ENCODE data around the gene KCNK13. TPM values are rescaled to one million over a fixed set of nuclear protein-coding genes. Genes with fewer than 3 reads are reported as not detected.
"Not testable (repeated sequence)": the region's sequence is repeated elsewhere in the genome, so short reads cannot be mapped to it uniquely, and the experiment has no call there.

Gene KCNK13
- total RNA-seq, 1 donor from 2014 or later = 0.62 TPM

DNA sequence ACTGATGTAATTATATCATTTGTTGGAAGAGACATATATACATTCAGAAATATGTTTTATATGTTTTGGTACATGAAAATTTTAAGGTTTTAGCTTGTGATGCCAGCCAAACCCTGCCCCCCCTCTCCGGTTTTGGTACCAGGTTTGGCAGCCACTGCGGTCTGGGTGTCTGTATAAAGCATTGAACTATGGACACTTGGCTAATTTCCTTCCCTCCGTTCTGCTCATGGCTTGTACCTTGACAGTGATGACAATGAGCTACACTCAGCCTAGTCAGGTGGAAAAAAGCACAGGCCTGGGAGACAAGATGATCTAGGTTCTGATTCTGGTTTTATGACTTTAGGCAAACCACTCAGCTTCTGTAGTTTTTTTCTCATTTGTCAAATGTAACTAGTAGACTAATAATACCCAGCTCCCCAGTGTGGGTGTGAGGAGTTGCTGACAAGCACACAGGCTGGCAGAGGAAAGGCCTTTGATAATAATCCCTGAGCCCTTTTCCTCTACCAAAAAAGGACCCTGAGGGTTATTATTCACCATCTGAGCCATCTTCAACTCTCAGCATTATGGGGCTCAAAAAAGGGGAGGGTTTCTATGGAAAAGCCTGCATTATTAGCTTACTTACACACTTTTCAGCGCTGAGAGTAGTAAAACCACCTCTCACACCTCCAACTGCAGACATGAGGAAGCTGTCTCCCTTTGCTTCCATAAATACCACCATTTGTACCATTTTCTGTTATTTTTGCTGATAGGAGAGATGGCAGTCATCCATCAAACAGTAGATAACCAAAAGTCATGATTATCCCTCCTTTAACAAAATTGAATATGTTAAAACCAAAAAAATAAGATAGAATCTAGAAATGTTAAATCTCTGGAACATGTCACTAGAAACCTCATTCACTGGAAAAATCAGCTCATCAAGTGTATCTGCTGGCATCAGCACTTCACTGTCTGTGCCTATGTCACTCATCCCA is 118.3 kb downstream of the KCNK13 start:
- DNase-seq (ENCODE audit: low spot score) = no peak
- intact Hi-C loops (cut with DNase I) = no loop called here

DNA sequence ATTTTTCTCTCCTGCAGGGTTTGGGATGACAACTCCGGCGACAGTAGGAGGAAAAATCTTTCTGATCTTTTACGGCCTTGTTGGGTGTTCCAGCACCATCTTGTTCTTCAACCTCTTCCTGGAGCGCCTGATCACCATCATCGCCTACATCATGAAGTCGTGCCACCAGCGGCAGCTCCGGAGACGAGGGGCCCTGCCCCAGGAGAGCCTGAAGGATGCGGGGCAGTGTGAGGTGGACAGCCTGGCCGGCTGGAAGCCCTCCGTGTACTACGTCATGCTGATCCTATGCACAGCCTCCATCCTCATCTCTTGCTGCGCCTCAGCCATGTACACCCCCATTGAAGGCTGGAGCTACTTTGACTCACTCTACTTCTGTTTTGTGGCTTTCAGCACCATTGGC is 122.3 kb downstream of the KCNK13 start:
- intact Hi-C loops (cut with DNase I) = no loop called here

DNA sequence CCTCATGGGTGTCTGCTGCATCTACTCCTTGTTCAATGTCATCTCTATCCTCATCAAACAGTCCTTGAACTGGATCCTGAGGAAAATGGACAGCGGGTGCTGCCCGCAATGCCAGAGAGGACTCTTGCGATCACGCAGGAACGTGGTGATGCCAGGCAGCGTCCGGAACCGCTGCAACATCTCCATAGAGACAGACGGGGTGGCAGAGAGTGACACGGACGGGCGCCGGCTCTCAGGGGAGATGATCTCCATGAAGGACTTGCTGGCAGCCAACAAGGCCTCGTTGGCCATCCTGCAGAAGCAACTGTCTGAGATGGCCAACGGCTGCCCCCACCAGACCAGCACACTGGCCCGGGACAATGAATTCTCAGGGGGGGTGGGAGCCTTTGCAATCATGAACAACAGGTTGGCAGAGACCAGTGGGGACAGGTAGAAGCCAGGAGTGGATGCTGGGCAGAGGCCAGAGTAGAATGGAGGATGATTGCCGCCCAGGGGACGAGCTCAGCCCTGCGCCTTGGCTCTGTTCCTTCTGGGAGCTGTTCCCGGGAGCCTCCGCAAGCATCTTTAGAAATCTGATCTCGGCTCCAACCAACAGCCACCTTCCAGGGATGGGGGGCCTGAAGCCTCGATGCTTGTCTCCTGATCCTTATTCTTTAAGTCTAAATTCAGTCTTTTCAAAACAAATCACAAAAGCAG is 122.9 kb downstream of the KCNK13 start:
- intact Hi-C loops (cut with DNase I) = no loop called here
- no peak for DNase-seq (ENCODE audit: low spot score)

More for the DNA sequence above, 122.3 kb downstream of the KCNK13 start:
- no peak for DNase-seq (ENCODE audit: low spot score)

DNA sequence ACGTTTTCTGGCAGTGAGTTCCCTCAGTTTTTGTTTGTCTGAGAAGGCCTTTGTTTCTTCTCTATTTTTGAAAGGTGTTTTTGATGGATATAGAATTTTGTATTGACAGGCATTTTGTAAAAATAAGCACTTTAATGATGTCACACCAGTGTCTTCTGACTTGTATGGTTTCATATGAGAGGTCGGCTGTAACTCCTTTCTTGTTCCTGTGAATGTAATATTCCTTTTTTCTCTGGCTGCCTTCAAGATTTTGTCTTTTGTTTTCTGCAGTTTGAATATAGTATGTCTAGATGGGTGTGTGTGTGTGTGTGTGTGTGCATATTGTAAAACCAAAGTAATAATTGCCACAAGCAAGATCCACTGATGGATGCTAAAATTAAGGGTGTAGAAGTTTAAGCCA is 126.8 kb downstream of the KCNK13 start:
- no peak for DNase-seq (ENCODE audit: low spot score)
- intact Hi-C loops (cut with DNase I) = no loop called here

DNA sequence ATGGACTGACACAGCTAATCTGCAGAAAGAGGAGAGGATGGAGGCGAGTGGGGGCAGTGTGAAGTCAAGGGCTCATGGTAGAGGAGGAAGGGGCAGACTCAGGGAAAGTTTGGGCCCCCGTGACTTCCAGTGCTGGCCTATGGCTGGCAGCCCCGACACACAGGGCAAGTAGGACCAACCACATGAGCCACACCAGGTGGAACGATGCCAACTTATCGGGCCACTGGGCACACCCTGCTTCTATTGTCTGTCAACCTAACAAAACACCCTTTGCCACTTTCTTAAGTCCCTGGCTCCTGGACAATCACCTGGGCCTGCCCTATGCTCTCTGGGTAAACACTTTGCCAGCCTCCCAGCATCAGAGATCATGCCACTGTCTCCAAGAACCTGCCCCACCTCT is 129.4 kb downstream of the KCNK13 start:
- no peak for DNase-seq (ENCODE audit: low spot score)
- intact Hi-C loops (cut with DNase I) = no loop called here

DNA sequence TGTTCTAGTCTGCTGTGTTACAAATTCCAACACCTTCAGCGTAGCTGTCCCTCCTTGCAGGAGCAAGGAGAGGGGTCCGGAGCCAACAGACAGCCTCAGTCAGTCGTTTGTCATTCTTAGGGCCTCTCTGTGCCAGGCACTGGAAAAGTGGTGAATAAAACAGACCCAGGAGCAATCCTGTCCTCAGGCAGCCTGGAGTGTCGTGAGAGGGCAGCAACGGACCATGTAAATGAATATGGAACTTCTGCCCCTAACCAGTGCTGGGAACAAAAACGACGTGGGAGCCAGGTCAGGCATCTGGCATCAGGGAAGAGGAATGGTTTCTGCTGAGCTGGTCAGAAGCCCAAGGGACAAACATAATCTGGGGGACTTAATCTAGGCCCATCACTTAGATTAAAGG is 129.8 kb downstream of the KCNK13 start:
- DNase-seq (ENCODE audit: low spot score) = no peak
- intact Hi-C loops (cut with DNase I) = no loop called here

DNA sequence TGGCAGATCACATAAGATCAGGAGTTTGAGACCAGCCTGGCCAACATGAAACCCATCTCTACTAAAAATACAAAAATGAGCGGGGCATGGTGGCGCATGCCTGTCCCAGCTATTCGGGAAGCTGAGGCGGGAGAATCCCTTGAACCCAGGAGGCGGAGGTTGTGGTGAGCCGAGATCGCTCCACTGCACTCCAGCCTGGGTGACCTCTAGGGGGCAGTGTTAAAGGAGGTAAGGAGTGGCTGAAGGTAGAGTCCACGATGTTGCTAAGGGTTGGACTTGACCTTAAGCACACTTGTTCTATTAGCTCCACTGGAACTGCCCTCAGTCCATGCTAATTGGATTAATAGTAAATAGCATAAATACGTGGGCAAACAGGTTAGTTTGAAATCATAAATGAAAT is 132.1 kb downstream of the KCNK13 start:
- no peak for DNase-seq (ENCODE audit: low spot score)
- intact Hi-C loops (cut with DNase I) = no loop called here

DNA sequence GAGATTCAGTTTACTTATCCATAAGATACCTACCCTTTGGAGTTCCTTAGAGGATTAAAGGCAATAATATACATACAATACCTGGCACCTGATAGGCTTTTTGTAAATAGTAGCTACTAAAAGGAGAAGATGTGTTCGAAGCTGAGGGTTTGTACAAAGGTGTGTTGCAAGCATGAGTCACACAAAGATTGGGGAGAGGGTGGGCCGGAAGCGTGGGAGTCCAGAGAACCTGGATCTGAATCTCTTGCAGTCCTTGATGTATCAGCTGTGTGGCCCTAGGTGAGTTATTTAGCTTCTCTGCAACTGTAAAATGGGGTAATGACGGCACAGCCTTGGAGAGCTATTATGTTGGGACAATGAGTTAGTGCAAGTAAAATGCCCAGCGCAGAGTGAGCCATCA is 132.9 kb downstream of the KCNK13 start:
- intact Hi-C loops (cut with DNase I) = no loop called here
- no peak for DNase-seq (ENCODE audit: low spot score)

DNA sequence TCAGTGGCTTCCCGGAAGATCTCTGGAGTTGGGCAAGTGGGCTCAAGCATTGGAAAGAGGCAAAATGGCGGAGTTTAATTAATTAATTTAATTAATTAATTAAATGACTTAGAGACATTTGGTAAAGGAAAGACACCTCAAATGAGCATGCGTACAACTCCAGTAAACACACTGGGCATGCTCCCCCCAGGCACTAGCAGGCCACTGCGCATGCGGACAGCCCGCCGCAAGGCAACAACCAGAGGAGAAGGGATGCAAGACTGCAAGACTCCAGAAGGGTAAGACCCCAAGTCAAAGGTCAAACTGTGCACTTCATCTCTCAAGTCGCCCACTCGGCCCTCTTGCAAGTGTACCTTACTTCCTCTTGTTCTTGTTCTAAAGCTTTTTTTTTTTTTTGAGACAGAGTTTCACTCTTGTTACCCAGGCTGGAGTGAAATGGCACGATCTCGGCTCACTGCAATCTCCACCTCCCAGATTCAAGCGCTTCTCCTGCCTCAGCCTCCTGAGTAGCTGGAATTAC is 136.8 kb downstream of the KCNK13 start:
- intact Hi-C loops (cut with DNase I) = no loop called here
- DNase-seq (ENCODE audit: low spot score) = no peak

DNA sequence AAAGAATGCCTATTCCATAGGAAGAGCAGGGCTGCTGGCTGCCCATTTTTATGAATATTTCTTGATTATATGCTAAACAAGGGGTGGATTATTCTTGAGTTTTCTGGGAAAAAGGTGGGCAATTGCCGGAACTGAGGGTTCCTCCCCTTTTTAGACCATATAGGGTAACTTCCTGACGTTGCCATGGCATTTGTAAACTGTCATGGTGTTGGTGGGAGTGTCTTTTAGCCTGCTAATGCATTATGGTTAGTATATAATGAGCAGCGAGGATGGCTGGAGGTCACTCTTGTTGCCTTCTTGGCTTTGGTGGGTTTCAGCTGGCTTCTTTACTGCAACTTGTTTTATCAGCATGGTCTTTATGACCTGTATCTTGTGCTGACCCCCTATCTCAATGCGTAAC is 138.8 kb downstream of the KCNK13 start:
- DNase-seq (ENCODE audit: low spot score); intact Hi-C loops (cut with DNase I): not testable (repeated sequence)

DNA sequence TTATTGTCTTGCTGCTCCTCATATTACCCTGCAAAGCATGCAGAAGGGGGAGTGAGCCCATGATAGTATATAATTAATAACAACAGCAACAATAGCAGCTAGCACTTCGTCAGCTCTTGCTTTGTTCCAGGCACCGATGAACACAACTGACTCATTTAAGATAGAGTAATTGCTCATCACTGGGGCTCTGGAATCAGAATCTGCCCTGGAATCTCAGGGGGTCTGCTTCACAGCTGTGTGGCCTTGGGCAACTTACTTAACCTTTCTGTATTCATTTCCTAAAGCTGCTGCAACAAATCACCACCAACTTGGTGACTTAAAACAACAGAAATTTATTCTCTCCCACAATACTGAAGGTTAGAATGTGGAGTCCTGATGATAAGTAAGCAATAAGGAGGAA is 139.6 kb downstream of the KCNK13 start:
- intact Hi-C loops (cut with DNase I) = no loop called here
- DNase-seq (ENCODE audit: low spot score) = no peak

DNA sequence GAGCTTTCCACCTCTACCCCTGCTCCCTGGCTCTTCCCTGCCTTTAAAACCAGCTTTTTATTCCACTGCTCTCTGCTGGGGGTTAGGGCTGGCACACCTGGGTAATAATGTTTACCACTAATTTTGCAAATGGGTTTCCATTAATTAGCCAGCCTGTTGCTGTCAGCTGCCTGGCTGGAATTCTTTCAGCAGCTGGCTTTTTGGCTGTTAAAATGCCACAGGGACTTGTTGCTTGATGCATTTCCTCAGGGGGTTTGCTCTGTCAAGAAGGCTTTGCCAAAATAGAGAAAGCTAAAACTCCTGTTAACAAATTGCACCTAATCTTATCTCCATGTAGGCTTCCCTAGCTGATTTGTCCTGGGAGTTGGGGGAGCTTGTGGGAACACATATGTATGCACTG is 142.7 kb downstream of the KCNK13 start:
- no peak for DNase-seq (ENCODE audit: low spot score)
- intact Hi-C loops (cut with DNase I) = no loop called here

DNA sequence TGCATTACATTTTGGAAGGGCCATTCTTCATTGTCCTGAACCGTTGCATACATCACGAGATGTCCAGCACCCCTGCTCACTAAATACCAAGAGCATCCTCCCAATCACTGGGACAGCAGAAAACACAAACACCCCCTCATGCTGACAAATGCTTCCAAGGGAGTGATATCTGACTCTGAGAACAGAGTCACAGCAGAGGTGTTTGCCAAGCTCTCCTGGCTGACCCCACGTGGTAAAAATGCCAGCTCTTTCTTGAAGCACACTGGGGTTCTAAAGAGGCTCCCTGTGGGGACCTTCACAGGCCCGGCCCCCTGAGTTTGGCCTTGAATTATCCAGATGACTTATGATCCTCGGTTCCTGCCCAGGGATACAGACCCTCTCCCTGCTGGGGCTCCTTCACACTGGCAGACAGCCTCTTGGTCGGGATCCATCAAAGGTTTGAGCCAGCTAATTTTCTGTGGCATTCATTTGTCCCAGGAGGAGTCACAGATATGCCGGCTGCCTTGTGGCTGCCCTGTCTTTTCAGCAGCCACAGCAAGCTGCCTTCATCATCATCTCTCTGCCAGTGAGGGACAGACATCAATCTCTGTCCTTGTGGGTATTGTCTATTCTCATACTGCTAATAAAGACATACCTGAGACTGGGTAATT is 151.4 kb downstream of the KCNK13 start:
- DNase-seq (ENCODE audit: low spot score) = no peak

DNA sequence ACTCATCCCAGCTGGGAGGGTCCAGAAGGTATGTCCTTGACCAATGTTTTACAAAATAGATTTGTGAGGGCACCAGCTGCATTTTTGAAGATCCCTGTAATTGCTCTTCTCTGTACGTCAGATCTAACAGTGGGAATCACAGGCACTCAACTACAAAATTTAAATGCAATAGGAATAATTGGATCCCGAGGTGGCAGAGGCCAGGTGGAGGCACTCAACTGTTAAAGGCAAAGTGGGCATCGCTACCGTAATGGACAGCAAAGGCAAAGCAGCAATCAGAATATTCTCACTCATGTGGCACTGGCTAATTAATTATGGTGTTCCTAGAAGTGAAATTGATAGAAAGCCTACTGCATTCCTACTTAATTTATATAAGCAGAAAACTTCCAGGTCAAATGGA is 166.7 kb downstream of the KCNK13 start:
- intact Hi-C loops (cut with DNase I) = no loop called here
- DNase-seq (ENCODE audit: low spot score) = no peak

More for the DNA sequence above, 151.4 kb downstream of the KCNK13 start:
- intact Hi-C loops (cut with DNase I) = no loop called here

DNA sequence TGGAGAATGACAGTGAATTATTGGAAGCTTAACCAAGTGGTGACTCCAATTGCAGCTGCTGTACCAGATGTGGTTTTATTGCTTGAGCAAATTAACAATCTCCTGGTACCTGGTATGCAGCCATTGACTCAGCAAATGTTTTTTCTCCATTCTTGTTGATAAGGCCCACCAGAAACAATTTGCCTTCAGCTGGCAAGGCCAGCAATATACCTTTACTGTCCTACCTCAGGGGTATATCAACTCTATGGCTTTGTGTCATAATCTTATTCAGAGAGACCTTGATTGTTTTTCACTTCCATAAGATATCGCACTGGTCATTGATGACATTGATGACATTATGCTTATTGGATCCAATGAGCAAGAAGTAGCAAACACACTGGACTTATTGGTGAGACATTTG is 168.1 kb downstream of the KCNK13 start:
- intact Hi-C loops (cut with DNase I); DNase-seq (ENCODE audit: low spot score): not testable (repeated sequence)

Other genes starting within 250 kb of the KCNK13 start
- gene EFCAB11, start 107.3 kb upstream of the KCNK13 start, total RNA-seq = 1.9 TPM
- gene TDP1, start 106.1 kb upstream of the KCNK13 start, total RNA-seq = 2.8 TPM
- gene PSMC1, start 194.6 kb downstream of the KCNK13 start, total RNA-seq = 125 TPM

Measured in cardiac septum (tissue), 1 donor.